Mesenchymal stem cell (in vitro differentiated cells and primary cell): ENCODE data around the gene CZIB.
"Not testable (repeated sequence)": the region's sequence is repeated elsewhere in the genome, so short reads cannot be mapped to it uniquely, and the experiment has no call there.

ENCODE experiments used
- DNase-seq: peaks from one replicate; pipeline ENCODE4 v3.0.0-alpha.2; 2013
- H2AFZ ChIP-seq: one replicate; pipeline ENCODE4 v1.6.1; 2013; ENCODE audit warnings: low read depth, mild to moderate bottlenecking, control low read depth, inconsistent platforms, low read length, moderate library complexity
- H2AK5ac ChIP-seq: 2 replicates; pipeline ENCODE4 v1.6.1; 2013; ENCODE audit warnings: low read length, moderate library complexity, mild to moderate bottlenecking, inconsistent platforms; ENCODE audit not compliant: severe bottlenecking
- H2BK120ac ChIP-seq: one replicate; pipeline ENCODE4 v1.6.1; 2013; ENCODE audit warnings: low read depth, mild to moderate bottlenecking, inconsistent platforms, low read length, moderate library complexity
- H2BK12ac ChIP-seq, 2 experiments: one replicate each; pipeline ENCODE4 v1.6.1; 2013; ENCODE audit warnings: inconsistent platforms in 2 of 2, low read length in 2 of 2, mild to moderate bottlenecking in 2 of 2, moderate library complexity in 2 of 2, control low read depth in 1 of 2
- H2BK15ac ChIP-seq: one replicate; pipeline ENCODE4 v1.6.1; 2013; ENCODE audit warnings: mild to moderate bottlenecking, low read depth, inconsistent platforms; ENCODE audit not compliant: poor library complexity, severe bottlenecking
- H2BK5ac ChIP-seq: 2 replicates; pipeline ENCODE4 v1.6.1; 2013; ENCODE audit warnings: low read depth, mild to moderate bottlenecking, low read length, control low read depth, inconsistent platforms; ENCODE audit not compliant: poor library complexity, severe bottlenecking
- H3K14ac ChIP-seq, 2 experiments: one replicate each; pipeline ENCODE4 v1.6.1; 2013; ENCODE audit warnings: inconsistent platforms in 2 of 2, low read length in 2 of 2, control low read depth in 1 of 2, mild to moderate bottlenecking in 1 of 2, moderate library complexity in 1 of 2
- H3K18ac ChIP-seq, 2 experiments: one replicate each; pipeline ENCODE4 v1.6.1; 2013; ENCODE audit warnings: inconsistent platforms in 2 of 2, low read length in 2 of 2, control low read depth in 1 of 2, low read depth in 1 of 2, mild to moderate bottlenecking in 1 of 2
- H3K23ac ChIP-seq, 2 experiments: one replicate each; pipeline ENCODE4 v1.6.1; 2013; ENCODE audit warnings: inconsistent platforms in 2 of 2, low read length in 2 of 2, mild to moderate bottlenecking in 2 of 2, moderate library complexity in 2 of 2, control low read depth in 1 of 2
- H3K27ac ChIP-seq: 2 replicates; pipeline ENCODE4 v1.5.1; 2013; ENCODE audit warnings: mild to moderate bottlenecking, moderate library complexity, low read length, control low read depth, inconsistent platforms; ENCODE audit not compliant: poor library complexity, severe bottlenecking
- H3K27me3 ChIP-seq, 2 experiments: 2 replicates each; pipeline versions ENCODE4 v1.6.1 to v1.7.0; 2013; ENCODE audit warnings: low read length in 2 of 2, mild to moderate bottlenecking in 2 of 2, moderate library complexity in 2 of 2, control low read depth in 1 of 2, inconsistent platforms in 1 of 2; ENCODE audit not compliant: control insufficient read depth in 1 of 2, insufficient read depth in 1 of 2
- H3K36me3 ChIP-seq, 2 experiments: 2 replicates each; pipeline versions ENCODE4 v1.6.1 to v1.7.0; 2013; ENCODE audit warnings: low read length in 2 of 2, control low read depth in 1 of 2, inconsistent platforms in 1 of 2, low read depth in 1 of 2, mild to moderate bottlenecking in 1 of 2; ENCODE audit not compliant: insufficient read depth in 2 of 2, control insufficient read depth in 1 of 2
- H3K4ac ChIP-seq, 2 experiments: one replicate each; pipeline ENCODE4 v1.6.1; 2013; ENCODE audit warnings: inconsistent platforms in 2 of 2, low read length in 2 of 2, mild to moderate bottlenecking in 2 of 2, moderate library complexity in 2 of 2, control low read depth in 1 of 2, low read depth in 1 of 2
- H3K4me1 ChIP-seq: 2 replicates; pipeline ENCODE4 v1.6.1; 2013; ENCODE audit warnings: low read depth, low read length, control low read depth; ENCODE audit not compliant: control insufficient read depth, insufficient read depth
- H3K4me2 ChIP-seq: 2 replicates; pipeline ENCODE4 v1.6.1; 2013; ENCODE audit warnings: low read length, mild to moderate bottlenecking, inconsistent platforms; ENCODE audit not compliant: poor library complexity, severe bottlenecking
- H3K4me3 ChIP-seq, 2 experiments: 2 replicates each; pipeline versions ENCODE4 v1.5.1 to v1.7.0; 2013; ENCODE audit warnings: low read length in 2 of 2, mild to moderate bottlenecking in 2 of 2, control low read depth in 1 of 2, low read depth in 1 of 2; ENCODE audit not compliant: insufficient read depth in 1 of 2
- H3K79me1 ChIP-seq: replicated peaks from 2 replicates; pipeline ENCODE4 v1.6.1; 2013; ENCODE audit warnings: mild to moderate bottlenecking, control low read depth, low read length, inconsistent platforms; ENCODE audit not compliant: poor library complexity, severe bottlenecking
- H3K9ac ChIP-seq: 2 replicates; pipeline ENCODE4 v1.7.0; 2013; ENCODE audit warnings: mild to moderate bottlenecking, low read length, moderate library complexity
- H3K9me3 ChIP-seq: 2 replicates; pipeline ENCODE4 v1.7.0; 2013; ENCODE audit warnings: mild to moderate bottlenecking, low read length; ENCODE audit not compliant: control insufficient read depth
- H4K8ac ChIP-seq: one replicate; pipeline ENCODE4 v1.6.1; 2013; ENCODE audit warnings: inconsistent platforms, mild to moderate bottlenecking, low read length, moderate library complexity
- H4K91ac ChIP-seq: one replicate; pipeline ENCODE4 v1.6.1; 2013; ENCODE audit warnings: mild to moderate bottlenecking, low read length, inconsistent platforms
- WGBS: methylation state at CpG from one replicate; pipeline ENCODE4 v1.1.7; 2013; ENCODE audit warnings: mixed read lengths; 5-methylcytosine and 5-hydroxymethylcytosine counted together

Gene CZIB

GRCh38 chr1:53185955-53186297, 34.5 kb downstream of the CZIB start:
- H2AK5ac ChIP-seq, H3K14ac ChIP-seq, H3K27ac ChIP-seq, H4K91ac ChIP-seq, H3K4ac ChIP-seq, DNase-seq, H3K4me3 ChIP-seq, H3K79me1 ChIP-seq, H2BK120ac ChIP-seq, H3K36me3 ChIP-seq, H3K18ac ChIP-seq, H3K23ac ChIP-seq, H2BK5ac ChIP-seq, H2BK15ac ChIP-seq, H3K4me1 ChIP-seq, H3K9me3 ChIP-seq, H2AFZ ChIP-seq, H3K27me3 ChIP-seq, H3K4me2 ChIP-seq, H4K8ac ChIP-seq: not testable (repeated sequence)
- 100% methylated on average over 2 of the region's 2 CpGs for WGBS
- Histone ChIP-seq H2BK12ac (peak overlapping the region in 1 of 2 experiments; percentile 49), H3K9ac (peak overlapping the region; percentile 49)

DNA sequence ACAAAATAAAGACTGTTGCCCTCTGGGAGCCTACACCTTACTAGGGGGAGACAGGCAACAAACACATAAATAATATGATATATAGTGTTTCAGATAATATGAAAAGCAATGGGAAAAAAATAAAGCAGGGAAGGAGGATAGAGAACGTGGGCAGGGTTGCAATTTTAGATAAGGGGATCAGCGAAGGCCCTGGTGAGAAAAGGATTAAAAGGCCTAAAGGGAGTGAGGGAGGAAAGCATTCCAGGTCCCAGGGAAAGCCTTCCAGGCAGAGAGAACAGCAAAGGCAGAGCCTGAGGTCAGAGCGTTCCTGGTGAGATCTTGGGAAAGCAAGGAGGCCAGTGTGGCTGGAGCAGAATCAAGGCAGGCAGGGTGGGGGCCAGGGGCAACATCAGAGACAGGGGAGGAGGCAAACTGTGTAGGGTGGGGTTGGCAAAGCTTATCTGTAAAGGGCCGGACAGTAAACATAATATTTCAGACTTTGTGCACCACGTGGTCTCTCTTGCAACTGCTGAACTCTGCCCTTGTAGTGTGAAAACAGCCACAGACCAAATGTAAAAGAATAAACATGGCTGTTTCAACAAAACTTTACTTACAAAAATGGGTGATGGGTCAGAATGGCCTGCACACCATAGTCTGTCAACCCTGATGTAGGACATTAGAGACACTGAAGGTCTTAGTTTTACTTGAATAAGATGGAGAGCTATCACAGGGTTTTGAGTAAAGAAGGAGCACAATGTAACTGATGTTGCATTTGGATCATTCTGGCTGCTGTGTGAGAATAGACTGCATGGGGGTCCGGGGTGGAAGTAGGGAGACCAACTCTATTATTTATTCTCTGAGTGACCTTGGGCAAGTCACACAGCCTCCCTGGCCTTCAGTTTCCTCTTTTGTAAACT, 37.1 kb downstream of the CZIB start:
- Histone ChIP-seq H2AFZ (no peak overlapping the region), H4K91ac (peak overlapping the region; percentile 8), H2BK12ac (peak overlapping the region; percentile 25 to 76), H3K9me3 (no peaks in the 10 kb centered on the region), H3K4me1 (no peaks in the 10 kb centered on the region), H3K9ac (peak overlapping the region; percentile 64), H3K23ac (no peak overlapping the region), H3K79me1 (no peaks in the 10 kb centered on the region), H3K4me2 (no peak overlapping the region), H4K8ac (peak overlapping the region; percentile 43), H3K27ac (no peak overlapping the region), H3K14ac (no peak overlapping the region), H2BK15ac (no peak overlapping the region), H2AK5ac (no peak overlapping the region), H3K18ac (peak overlapping the region; percentile 46 to 67), H3K4ac (peak overlapping the region in 1 of 2 experiments; percentile 10), H2BK5ac (no peak overlapping the region), H2BK120ac (no peak overlapping the region), H3K27me3 (no peaks in the 10 kb centered on the region), H3K36me3 (no peaks in the 10 kb centered on the region), H3K4me3 (no peak overlapping the region)
- peak; percentile 50 for DNase-seq
- WGBS, result 55% methylated on average over 5 of the region's 6 CpGs

DNA sequence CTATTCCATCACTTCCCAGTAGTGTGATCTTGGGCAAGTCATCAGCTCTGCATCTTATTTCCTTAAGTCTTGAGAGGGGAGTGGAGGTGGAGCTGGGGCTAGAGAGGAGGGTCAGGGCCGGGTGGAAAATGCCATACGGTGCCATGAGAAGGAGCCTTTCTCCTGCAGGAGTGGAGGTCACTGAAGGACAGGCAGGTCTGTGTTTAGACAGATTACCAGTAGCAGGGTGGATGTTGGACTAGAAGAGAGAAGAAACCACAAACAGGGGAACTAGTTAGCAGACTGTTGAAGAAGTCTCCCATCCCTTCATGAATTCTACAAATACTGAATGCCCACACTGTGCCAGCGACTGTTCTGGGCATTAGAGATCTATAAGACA, 37.7 kb downstream of the CZIB start:
- H2AFZ ChIP-seq, result no peak overlapping the region
- no peaks in the 10 kb centered on the region for H3K9me3 ChIP-seq
- H3K9ac ChIP-seq, result peak overlapping the region; percentile 64
- peak overlapping the region; percentile 4 to 87 for H2BK12ac ChIP-seq
- H2BK15ac ChIP-seq, result no peak overlapping the region
- no peak for DNase-seq
- H3K4ac ChIP-seq, result peak overlapping the region; percentile 54 to 92
- H3K79me1 ChIP-seq, result no peaks in the 10 kb centered on the region
- no peaks in the 10 kb centered on the region for H3K36me3 ChIP-seq
- H3K27me3 ChIP-seq, result no peaks in the 10 kb centered on the region
- no peak overlapping the region for H3K4me2 ChIP-seq
- H2BK120ac ChIP-seq, result peak overlapping the region; percentile 71
- H4K91ac ChIP-seq, result peak overlapping the region; percentile 22
- H3K4me1 ChIP-seq, result no peaks in the 10 kb centered on the region
- no peak overlapping the region for H2BK5ac ChIP-seq
- whole genome bisulfite sequencing, result 83% methylated on average over 2 of the region's 3 CpGs
- H3K23ac ChIP-seq, result no peak overlapping the region
- H3K4me3 ChIP-seq, result peak overlapping the region in 1 of 2 experiments; percentile 7
- peak overlapping the region; percentile 67 to 90 for H3K18ac ChIP-seq
- no peak overlapping the region for H3K27ac ChIP-seq
- H2AK5ac ChIP-seq, result no peak overlapping the region
- peak overlapping the region in 1 of 2 experiments; percentile 35 for H3K14ac ChIP-seq
- H4K8ac ChIP-seq, result peak overlapping the region; percentile 69

DNA sequence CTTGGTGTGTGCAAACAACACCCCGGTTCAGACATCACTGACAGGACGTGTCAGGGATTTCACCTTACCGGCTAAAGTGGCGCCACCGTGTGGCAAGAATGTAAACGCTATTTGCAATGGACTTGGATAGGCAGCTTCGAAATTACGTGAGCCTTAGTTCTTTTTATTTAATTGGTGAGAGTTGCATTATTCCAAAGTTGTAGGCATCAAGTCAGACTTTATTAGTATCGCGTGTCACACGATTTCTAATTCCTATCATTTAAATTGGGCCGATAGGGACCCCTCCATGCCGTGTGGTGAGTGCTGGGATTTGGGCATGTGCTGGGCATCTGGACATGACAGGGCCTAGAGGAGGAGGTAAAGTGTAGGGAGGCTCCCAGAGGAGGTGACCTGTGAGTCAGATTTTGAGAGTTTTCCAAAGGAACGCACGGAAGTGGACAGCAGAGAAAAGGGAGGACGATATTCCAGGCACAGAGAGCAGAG, 38.3 kb downstream of the CZIB start:
- H2AFZ ChIP-seq, result peak overlapping the region; percentile 3
- no peak overlapping the region for H4K8ac ChIP-seq
- no peak overlapping the region for H3K4me2 ChIP-seq
- H2AK5ac ChIP-seq, result no peak overlapping the region
- no peaks in the 10 kb centered on the region for H3K27me3 ChIP-seq
- peak overlapping the region; percentile 22 for H4K91ac ChIP-seq
- peak overlapping the region; percentile 64 for H3K9ac ChIP-seq
- no peak overlapping the region for H2BK15ac ChIP-seq
- no peaks in the 10 kb centered on the region for H3K4me1 ChIP-seq
- H2BK5ac ChIP-seq, result no peak overlapping the region
- 33% methylated on average over 16 of the region's 16 CpGs for WGBS
- no peak overlapping the region for H3K14ac ChIP-seq
- peak overlapping the region; percentile 4 to 87 for H2BK12ac ChIP-seq
- peak; percentile 67 for DNase-seq
- no peak overlapping the region for H3K23ac ChIP-seq
- no peaks in the 10 kb centered on the region for H3K9me3 ChIP-seq
- H3K36me3 ChIP-seq, result no peaks in the 10 kb centered on the region
- H3K79me1 ChIP-seq, result no peaks in the 10 kb centered on the region
- H3K27ac ChIP-seq, result no peak overlapping the region
- peak overlapping the region in 1 of 2 experiments; percentile 7 for H3K4me3 ChIP-seq
- peak overlapping the region in 1 of 2 experiments; percentile 90 for H3K18ac ChIP-seq
- no peak overlapping the region for H3K4ac ChIP-seq
- no peak overlapping the region for H2BK120ac ChIP-seq
